BJ (cell line): ENCODE results near the gene OR2T3. TPM values are rescaled to one million over a fixed set of nuclear protein-coding genes. Genes with fewer than 3 reads are reported as not detected.
"Not testable (repeated sequence)": the region's sequence is repeated elsewhere in the genome, so short reads cannot be mapped to it uniquely, and the experiment has no call there.

Experiments
- CTCF ChIA-PET: fragments of 350-600 bp; formaldehyde crosslinking; extraction: SDS; loops from one replicate; lab custom pipeline; 2021; ENCODE audit warnings: antibody characterized with exemption, inconsistent platforms; lab: Yijun Ruan, JAX
- POLR2A ChIA-PET: fragments of 300-600 bp; sonication (Branson Sonifier 250); formaldehyde crosslinking; extraction: SDS; loops from one replicate; lab custom pipeline; 2021; ENCODE audit warnings: antibody characterized with exemption; lab: Charles Lee
- DNase-seq: peaks from one replicate; pipeline ENCODE4 v3.0.0-alpha.2; 2011; ENCODE audit warnings: low read depth
- H3K27me3 ChIP-seq: 2 replicates; pipeline ENCODE4 v1.6.0; 2011; ENCODE audit warnings: low read length; ENCODE audit not compliant: control insufficient read depth, insufficient read depth
- H3K36me3 ChIP-seq: 2 replicates; pipeline ENCODE4 v1.5.1; 2011; ENCODE audit warnings: low read length; ENCODE audit not compliant: control insufficient read depth, insufficient read depth
- H3K4me3 ChIP-seq: 2 replicates; pipeline ENCODE4 v1.5.1; 2011; ENCODE audit warnings: low read depth, mild to moderate bottlenecking, control low read depth, low read length
- polyA plus RNA-seq: library from polyadenylated mRNA; depleted of rRNA; stranded (reverse); fragments of >200 nt; gene quantifications from 2 replicates; pipeline ENCODE4 v1.2.3, GENCODE V29; 2011; rRNA removed
- TF ChIP-seq, protein P1 (sequence below): IDR thresholded peaks from 2 replicates; pipeline ENCODE4 v1.5.1; 2011; ENCODE audit warnings: low read depth, mild to moderate bottlenecking, control low read depth, inconsistent platforms, low read length, moderate library complexity; ENCODE audit not compliant: insufficient read depth

The OR2T3 gene
- polyA plus RNA-seq, 1 experiment = not detected

DNA sequence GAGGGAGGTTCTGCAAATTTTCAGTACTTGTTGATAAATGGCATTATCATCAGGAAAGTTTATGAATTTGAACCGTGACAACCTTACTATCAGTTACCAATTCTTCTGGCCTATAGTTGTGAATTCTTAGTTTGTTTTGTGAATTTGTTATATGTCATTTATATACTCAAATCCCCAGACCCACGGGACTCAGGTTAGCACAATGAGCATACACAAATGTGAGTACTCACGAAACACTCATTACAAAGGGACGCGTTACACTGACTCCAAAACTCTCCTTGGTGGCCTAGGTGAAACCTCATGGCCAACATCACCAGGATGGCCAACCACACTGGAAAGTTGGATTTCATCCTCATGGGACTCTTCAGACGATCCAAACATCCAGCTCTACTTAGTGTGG lies 15.1 kb downstream of the OR2T3 start, which contains the start of gene OR2T5:
OR2T5 (plus strand) TSS at position 301 of the 400 bp plus-strand sequence; CDS start at position 301, 0 bp downstream.
- H3K27me3 ChIP-seq, POLR2A ChIA-PET, H3K4me3 ChIP-seq, H3K36me3 ChIP-seq, CTCF ChIA-PET, DNase-seq: not testable (repeated sequence)

- DNase-seq, H3K27me3 ChIP-seq, H3K4me3 ChIP-seq, CTCF ChIA-PET, POLR2A ChIA-PET, H3K36me3 ChIP-seq: not testable (repeated sequence)
These were observed 23.5 kb downstream of the OR2T3 start for GRCh38 chr1:248496661-248497060.

- H3K4me3 ChIP-seq, H3K36me3 ChIP-seq, DNase-seq, CTCF ChIA-PET, H3K27me3 ChIP-seq, POLR2A ChIA-PET: not testable (repeated sequence)
These were observed 27.3 kb downstream of the OR2T3 start for GRCh38 chr1:248500305-248501035.

- H3K36me3 ChIP-seq, H3K27me3 ChIP-seq, H3K4me3 ChIP-seq, CTCF ChIA-PET, POLR2A ChIA-PET, DNase-seq: not testable (repeated sequence)
These were observed 34.6 kb downstream of the OR2T3 start, which contains the start of gene OR2G6 for GRCh38 chr1:248507773-248508172. Gene OR2G6 (plus strand): TSS chr1:248508073. CDS start chr1:248521647, 13,574 bp downstream.

DNA sequence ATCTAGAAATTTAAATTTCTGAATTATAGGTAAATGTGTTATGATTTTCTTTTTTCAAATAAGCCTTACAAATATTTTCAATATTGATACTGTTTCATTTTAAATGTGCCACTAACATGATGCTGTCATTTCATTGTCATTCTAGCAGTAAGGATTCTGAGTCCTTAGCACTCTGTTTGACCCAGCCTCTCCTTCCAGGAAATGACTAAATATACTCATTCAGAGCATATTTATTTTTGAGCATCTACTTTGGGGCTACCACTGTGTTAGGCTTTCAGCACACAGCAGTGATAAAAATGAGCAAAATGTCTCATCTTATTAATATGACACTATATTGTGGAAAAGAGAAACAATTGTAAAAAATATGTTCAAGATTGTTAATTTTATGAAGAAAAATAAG lies 37.1 kb downstream of the OR2T3 start:
- DNase-seq, H3K27me3 ChIP-seq, CTCF ChIA-PET, H3K4me3 ChIP-seq, H3K36me3 ChIP-seq, POLR2A ChIA-PET: not testable (repeated sequence)

DNA sequence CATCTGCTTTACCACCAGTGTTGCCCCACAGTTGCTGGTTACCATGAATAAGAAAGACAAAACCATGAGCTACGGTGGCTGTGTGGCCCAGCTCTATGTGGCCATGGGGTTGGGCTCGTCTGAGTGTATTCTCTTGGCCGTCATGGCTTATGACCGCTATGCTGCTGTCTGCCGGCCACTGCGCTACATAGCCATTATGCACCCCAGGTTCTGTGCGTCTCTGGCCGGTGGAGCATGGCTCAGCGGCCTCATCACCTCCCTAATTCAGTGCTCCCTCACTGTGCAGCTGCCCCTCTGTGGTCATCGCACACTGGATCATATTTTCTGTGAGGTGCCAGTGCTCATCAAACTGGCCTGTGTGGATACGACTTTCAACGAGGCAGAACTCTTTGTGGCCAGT lies 48.7 kb downstream of the OR2T3 start:
- TF ChIP-seq, protein P1, sequence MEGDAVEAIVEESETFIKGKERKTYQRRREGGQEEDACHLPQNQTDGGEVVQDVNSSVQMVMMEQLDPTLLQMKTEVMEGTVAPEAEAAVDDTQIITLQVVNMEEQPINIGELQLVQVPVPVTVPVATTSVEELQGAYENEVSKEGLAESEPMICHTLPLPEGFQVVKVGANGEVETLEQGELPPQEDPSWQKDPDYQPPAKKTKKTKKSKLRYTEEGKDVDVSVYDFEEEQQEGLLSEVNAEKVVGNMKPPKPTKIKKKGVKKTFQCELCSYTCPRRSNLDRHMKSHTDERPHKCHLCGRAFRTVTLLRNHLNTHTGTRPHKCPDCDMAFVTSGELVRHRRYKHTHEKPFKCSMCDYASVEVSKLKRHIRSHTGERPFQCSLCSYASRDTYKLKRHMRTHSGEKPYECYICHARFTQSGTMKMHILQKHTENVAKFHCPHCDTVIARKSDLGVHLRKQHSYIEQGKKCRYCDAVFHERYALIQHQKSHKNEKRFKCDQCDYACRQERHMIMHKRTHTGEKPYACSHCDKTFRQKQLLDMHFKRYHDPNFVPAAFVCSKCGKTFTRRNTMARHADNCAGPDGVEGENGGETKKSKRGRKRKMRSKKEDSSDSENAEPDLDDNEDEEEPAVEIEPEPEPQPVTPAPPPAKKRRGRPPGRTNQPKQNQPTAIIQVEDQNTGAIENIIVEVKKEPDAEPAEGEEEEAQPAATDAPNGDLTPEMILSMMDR = no peak
- no peak overlapping the region for H3K4me3 ChIP-seq
- no peaks in the 10 kb centered on the region for H3K27me3 ChIP-seq
- CTCF ChIA-PET = no interaction called here
- no peak for DNase-seq
- H3K36me3 ChIP-seq = no peaks in the 10 kb centered on the region
- POLR2A ChIA-PET = no interaction called here

Other genes with a start within 250 kb of the OR2T3 start
- gene OR2M4, start 241.9 kb upstream of the OR2T3 start, polyA plus RNA-seq = not detected in 2 replicates
- not detected in 2 replicates for gene OR2T33, start 195.4 kb upstream of the OR2T3 start, polyA plus RNA-seq
- gene OR2T12, start 169.9 kb upstream of the OR2T3 start, polyA plus RNA-seq = not detected in 2 replicates
- gene OR2M7, start 148.8 kb upstream of the OR2T3 start, polyA plus RNA-seq = not detected in 2 replicates
- gene OR14C36, start 124.6 kb upstream of the OR2T3 start, polyA plus RNA-seq = not detected in 2 replicates
- not detected in 2 replicates for gene OR2T4, start 111.7 kb upstream of the OR2T3 start, polyA plus RNA-seq
- gene OR2T6, start 97.6 kb upstream of the OR2T3 start, polyA plus RNA-seq = not detected in 2 replicates
- not detected in 2 replicates for gene OR2T1, start 70.3 kb upstream of the OR2T3 start, polyA plus RNA-seq
- gene OR2T2, start 27.7 kb upstream of the OR2T3 start, polyA plus RNA-seq = not detected in 2 replicates
- not detected in 2 replicates for gene OR2T5, start 15.2 kb downstream of the OR2T3 start, polyA plus RNA-seq
- not detected in 2 replicates for gene OR2G6, start 34.7 kb downstream of the OR2T3 start, polyA plus RNA-seq
- not detected in 2 replicates for gene OR2T29, start 89.4 kb downstream of the OR2T3 start, polyA plus RNA-seq
- gene OR2T34, start 101.4 kb downstream of the OR2T3 start, polyA plus RNA-seq = not detected in 2 replicates
- gene OR2T10, start 124.3 kb downstream of the OR2T3 start, polyA plus RNA-seq = not detected in 2 replicates
- not detected in 2 replicates for gene OR2T11, start 161.7 kb downstream of the OR2T3 start, polyA plus RNA-seq
- not detected in 2 replicates for gene OR2T35, start 171.9 kb downstream of the OR2T3 start, polyA plus RNA-seq
- gene OR2T27, start 182.2 kb downstream of the OR2T3 start, polyA plus RNA-seq = not detected in 2 replicates
- gene OR14I1, start 229.4 kb downstream of the OR2T3 start, polyA plus RNA-seq = not detected in 2 replicates